Spleen (tissue), 7 donors: ENCODE data around the gene NUP210.

Source experiments
- POLR2A ChIP-seq, 3 donors: fragments of 450-650 bp; IDR thresholded peaks; one replicate each; pipeline ENCODE4 v1.5.1; 2017; ENCODE audit warnings: antibody characterized with exemption in 3 of 3, mild to moderate bottlenecking in 1 of 3
- POLR2AphosphoS5 ChIP-seq, 3 donors: sonication (generic); formaldehyde crosslinking; IDR thresholded peaks; one replicate each; pipeline ENCODE4 v1.5.1; 2017; ENCODE audit warnings: antibody characterized with exemption in 3 of 3
- TF ChIP-seq, protein P1 (sequence below), 11 experiments: fragments of 200-600 bp in 7 of 11; fragments of 450-650 bp in 4 of 11; sonication (generic) in 4 of 11; IDR thresholded peaks in 8 of 11; conservative IDR thresholded peaks in 3 of 11; 1 replicate in 7 of 11; 2 replicates in 4 of 11; pipeline versions ENCODE4 v1.4.0 to v1.8.0; 2016 to 2021; ENCODE audit warnings: antibody characterized with exemption in 11 of 11, inconsistent platforms in 4 of 11, mild to moderate bottlenecking in 1 of 11
- donor health status: DM: no; HTN: no; CAD: no; lungs with moderate emphysema.
- donor health status: DM: no; HTN: no; CAD: no.
- donor health status: DM: no; HTN: no; CAD: no.

DNA sequence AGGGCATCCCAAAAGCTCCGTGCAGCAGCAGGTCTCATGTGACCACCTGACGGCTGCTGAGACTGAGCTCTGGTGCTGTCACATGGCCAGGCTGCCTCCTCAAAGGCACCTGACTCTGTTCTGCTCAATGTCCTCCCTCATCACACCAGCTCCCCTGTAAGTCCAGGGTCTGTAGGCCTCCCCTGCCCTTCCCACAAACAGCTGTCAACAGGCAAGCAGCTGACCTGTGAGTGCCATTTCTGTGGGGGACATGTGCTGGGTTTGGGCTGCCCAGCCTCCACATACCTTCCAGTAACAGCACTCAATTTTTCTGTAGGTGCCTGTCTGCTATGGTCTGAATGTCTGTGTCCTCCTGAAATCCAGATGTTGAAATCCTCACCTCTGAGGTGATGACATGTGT, 11.2 kb downstream of the NUP210 start:
- TF ChIP-seq, protein P1, sequence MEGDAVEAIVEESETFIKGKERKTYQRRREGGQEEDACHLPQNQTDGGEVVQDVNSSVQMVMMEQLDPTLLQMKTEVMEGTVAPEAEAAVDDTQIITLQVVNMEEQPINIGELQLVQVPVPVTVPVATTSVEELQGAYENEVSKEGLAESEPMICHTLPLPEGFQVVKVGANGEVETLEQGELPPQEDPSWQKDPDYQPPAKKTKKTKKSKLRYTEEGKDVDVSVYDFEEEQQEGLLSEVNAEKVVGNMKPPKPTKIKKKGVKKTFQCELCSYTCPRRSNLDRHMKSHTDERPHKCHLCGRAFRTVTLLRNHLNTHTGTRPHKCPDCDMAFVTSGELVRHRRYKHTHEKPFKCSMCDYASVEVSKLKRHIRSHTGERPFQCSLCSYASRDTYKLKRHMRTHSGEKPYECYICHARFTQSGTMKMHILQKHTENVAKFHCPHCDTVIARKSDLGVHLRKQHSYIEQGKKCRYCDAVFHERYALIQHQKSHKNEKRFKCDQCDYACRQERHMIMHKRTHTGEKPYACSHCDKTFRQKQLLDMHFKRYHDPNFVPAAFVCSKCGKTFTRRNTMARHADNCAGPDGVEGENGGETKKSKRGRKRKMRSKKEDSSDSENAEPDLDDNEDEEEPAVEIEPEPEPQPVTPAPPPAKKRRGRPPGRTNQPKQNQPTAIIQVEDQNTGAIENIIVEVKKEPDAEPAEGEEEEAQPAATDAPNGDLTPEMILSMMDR (IDR thresholded peaks at IDR 0.05 in 8 of 11, conservative IDR thresholded peaks at IDR 0.05 in 3 of 11): no peak
- TF ChIP-seq POLR2AphosphoS5 (IDR thresholded peaks at IDR 0.05): no peak
- TF ChIP-seq POLR2A (IDR thresholded peaks at IDR 0.05): no peak
